HG02840 (cell line): Measurements from ENCODE around the gene ZCCHC14.

Experiments
- ATAC-seq: cut with Tn5 transposase; IDR thresholded peaks from one replicate; pipeline ENCODE4 v1.9.1; 2021; ENCODE audit warnings: mild to moderate bottlenecking, moderate library complexity, moderate number of reproducible peaks; ENCODE audit not compliant: unreplicated experiment, low FRiP score

ZCCHC14 gene

GRCh38 chr16:87461466-87461991 is 31.3 kb downstream of the ZCCHC14 start:
- ATAC-seq: no peak

GRCh38 chr16:87460936-87461335 is 31.9 kb downstream of the ZCCHC14 start:
- no peak for ATAC-seq

- no peak for ATAC-seq
Measured at GRCh38 chr16:87459833-87460232, 33.0 kb downstream of the ZCCHC14 start.

GRCh38 chr16:87459027-87459426 is 33.8 kb downstream of the ZCCHC14 start:
- no peak for ATAC-seq

GRCh38 chr16:87458424-87458915 is 34.4 kb downstream of the ZCCHC14 start:
- ATAC-seq: no peak

GRCh38 chr16:87457709-87458423 is 35.0 kb downstream of the ZCCHC14 start:
- ATAC-seq: no peak

GRCh38 chr16:87457061-87457611 is 35.7 kb downstream of the ZCCHC14 start:
- no peak for ATAC-seq

GRCh38 chr16:87454391-87454790 is 38.4 kb downstream of the ZCCHC14 start:
- ATAC-seq: no peak

- no peak for ATAC-seq
Measured at GRCh38 chr16:87453326-87453725, 39.5 kb downstream of the ZCCHC14 start.

GRCh38 chr16:87451563-87452210 is 41.1 kb downstream of the ZCCHC14 start:
- no peak for ATAC-seq

- ATAC-seq: no peak
Measured at GRCh38 chr16:87448866-87449265, 44.0 kb downstream of the ZCCHC14 start.

GRCh38 chr16:87447323-87447722 is 45.5 kb downstream of the ZCCHC14 start:
- no peak for ATAC-seq

GRCh38 chr16:87446479-87446878 is 46.3 kb downstream of the ZCCHC14 start:
- no peak for ATAC-seq

GRCh38 chr16:87445486-87445885 is 47.3 kb downstream of the ZCCHC14 start:
- no peak for ATAC-seq

GRCh38 chr16:87443964-87444363 is 48.9 kb downstream of the ZCCHC14 start:
- ATAC-seq: no peak

GRCh38 chr16:87443016-87443415 is 49.8 kb downstream of the ZCCHC14 start:
- ATAC-seq: no peak

GRCh38 chr16:87442581-87442966 is 50.2 kb downstream of the ZCCHC14 start:
- ATAC-seq: no peak

- no peak for ATAC-seq
Measured at GRCh38 chr16:87441886-87442580, 50.8 kb downstream of the ZCCHC14 start.

GRCh38 chr16:87439926-87440325 is 52.9 kb downstream of the ZCCHC14 start:
- ATAC-seq: no peak

- no peak for ATAC-seq
Measured at GRCh38 chr16:87438611-87438985, 54.2 kb downstream of the ZCCHC14 start.
